GM04504 (cell line): ENCODE measurements around the gene TMEM106C.

Source experiments
- DNase-seq: peaks from one replicate; pipeline ENCODE4 v3.0.0-alpha.2; 2012; ENCODE audit warnings: low read depth

The TMEM106C gene

DNA sequence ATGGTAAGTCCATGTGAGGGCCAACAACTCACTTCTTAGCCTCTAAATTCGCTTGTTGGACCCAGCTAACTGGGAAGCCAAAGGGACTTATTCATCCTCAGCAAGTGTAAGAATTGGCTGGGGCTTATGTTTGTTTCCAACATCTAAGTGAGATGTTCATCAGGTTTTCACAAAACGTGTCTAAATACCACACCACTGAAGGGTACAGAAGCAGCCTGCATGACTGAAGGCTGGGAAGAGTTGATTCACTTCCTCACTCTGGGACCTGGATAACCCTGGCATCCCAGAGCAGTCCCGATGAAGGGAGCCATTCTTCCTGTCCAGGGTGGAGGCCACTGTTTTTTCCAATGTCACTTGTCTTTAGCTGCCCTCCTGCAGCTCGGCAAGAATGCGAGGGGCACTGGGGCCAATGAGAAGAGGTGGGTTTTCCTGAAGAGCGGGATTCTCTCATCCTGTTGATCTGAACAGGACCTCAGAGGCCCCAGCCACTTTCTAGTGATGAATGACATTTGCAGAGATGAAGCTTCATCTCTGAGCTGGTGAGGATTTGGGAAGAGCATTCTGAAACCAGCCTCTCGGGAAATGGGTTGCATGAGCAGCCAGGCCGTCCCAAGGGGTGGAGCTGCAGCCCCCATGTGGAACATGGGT, 53.1 kb downstream of the TMEM106C start:
- DNase-seq: no peak

- DNase-seq: no peak
These were observed 54.1 kb downstream of the TMEM106C start for GRCh38 chr12:48017496-48017895.

DNA sequence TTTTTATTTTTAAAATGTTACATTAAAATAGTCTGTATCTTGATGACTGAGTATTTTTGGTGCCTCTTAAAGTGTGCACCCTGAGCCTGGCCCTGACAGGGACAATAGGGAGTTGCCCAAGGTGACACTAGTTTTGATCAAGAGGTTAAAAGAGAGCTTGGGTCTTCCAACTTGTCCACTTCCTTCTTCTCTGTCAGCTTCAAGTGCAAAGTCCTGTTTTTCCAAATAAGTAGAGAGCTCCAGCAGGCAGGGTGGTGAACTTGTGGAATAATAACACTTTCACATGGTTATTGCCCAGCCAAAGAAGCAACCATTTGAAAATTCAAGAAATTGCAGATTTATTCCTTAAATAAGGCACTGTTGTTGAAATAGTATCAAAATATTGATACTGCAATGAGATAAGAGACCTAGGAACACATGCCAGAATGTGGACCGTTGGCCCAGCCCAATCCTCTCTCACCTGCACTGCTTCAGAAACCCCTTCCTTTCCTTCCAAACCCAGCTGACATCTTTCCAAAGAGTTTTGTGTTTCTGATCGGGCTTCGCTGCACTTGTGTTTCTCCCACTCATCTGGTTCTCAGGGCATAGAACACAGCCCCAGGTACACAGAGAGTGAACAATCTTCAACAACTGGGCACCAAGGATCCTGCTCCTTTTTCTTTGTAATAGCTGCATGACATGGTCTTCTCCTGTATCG, 54.7 kb downstream of the TMEM106C start:
- DNase-seq: no peak
